Stimulated activated CD4-positive, alpha-beta T cell treated with anti-CD3 and anti-CD28 coated beads, TNF-alpha, amount 100 ng/mL, for 48 hours (primary cell): ENCODE data around the gene FOXK1.
"Not testable (repeated sequence)": the region's sequence is repeated elsewhere in the genome, so short reads cannot be mapped to it uniquely, and the experiment has no call there.

ENCODE experiments used
- DNase-seq, 3 donors: peaks; one replicate each; pipeline ENCODE4 v3.0.0-alpha.2; 2020; ENCODE audit warnings: low read depth in 3 of 3

FOXK1 gene

GRCh38 chr7:4681886-4682620 is at the start of gene FOXK1:
Gene FOXK1, plus strand, starts transcription at chr7:4682295. Its CDS starts 14 bp downstream, at chr7:4682309.
- peak; percentile 59 to 73 (median 67) for DNase-seq

- peak in 2 of 3 donors; percentile 5 to 19 for DNase-seq
Measured at GRCh38 chr7:4633012-4633411, 49.1 kb upstream of the FOXK1 start.

GRCh38 chr7:4634166-4634565 is 47.9 kb upstream of the FOXK1 start:
- no peak for DNase-seq

GRCh38 chr7:4638781-4639575 is 43.1 kb upstream of the FOXK1 start:
- DNase-seq = no peak

GRCh38 chr7:4641091-4641666 is 40.9 kb upstream of the FOXK1 start:
- peak in 1 of 3 donors; percentile 8 for DNase-seq

GRCh38 chr7:4641667-4642467 is 40.2 kb upstream of the FOXK1 start:
- peak; percentile 88 to 93 (median 89) for DNase-seq

GRCh38 chr7:4642468-4643203 is 39.5 kb upstream of the FOXK1 start:
- DNase-seq = no peak

GRCh38 chr7:4643204-4643471 is 39.0 kb upstream of the FOXK1 start:
- not testable (repeated sequence) for DNase-seq

- DNase-seq = no peak
Measured at GRCh38 chr7:4645246-4645645, 36.8 kb upstream of the FOXK1 start.

- DNase-seq = no peak
Measured at GRCh38 chr7:4648111-4648510, 34.0 kb upstream of the FOXK1 start.

- DNase-seq = no peak
Measured at GRCh38 chr7:4650433-4651047, 31.6 kb upstream of the FOXK1 start.

- DNase-seq = no peak
Measured at GRCh38 chr7:4653771-4654170, 28.3 kb upstream of the FOXK1 start.

GRCh38 chr7:4655311-4655710 is 26.8 kb upstream of the FOXK1 start:
- no peak for DNase-seq

- DNase-seq = no peak
Measured at GRCh38 chr7:4655896-4656295, 26.2 kb upstream of the FOXK1 start.

- no peak for DNase-seq
Measured at GRCh38 chr7:4657640-4658417, 24.3 kb upstream of the FOXK1 start.

GRCh38 chr7:4659551-4660286 is 22.4 kb upstream of the FOXK1 start:
- no peak for DNase-seq

GRCh38 chr7:4661871-4662270 is 20.2 kb upstream of the FOXK1 start:
- no peak for DNase-seq

- DNase-seq = no peak
Measured at GRCh38 chr7:4663239-4664018, 18.7 kb upstream of the FOXK1 start.

GRCh38 chr7:4665661-4666060 is 16.4 kb upstream of the FOXK1 start:
- DNase-seq = no peak
